Stimulated activated CD8-positive, alpha-beta memory T cell treated with anti-CD3 and anti-CD28 coated beads, Interleukin-12 subunit alpha, Interleukin-12 subunit beta, amount 100 ng/mL, for 24 hours (primary cell): Measurements from ENCODE around the gene SCFD2.
"Not testable (repeated sequence)": the region's sequence is repeated elsewhere in the genome, so short reads cannot be mapped to it uniquely, and the experiment has no call there.

Source experiments
- DNase-seq: peaks from one replicate; pipeline ENCODE4 v3.0.0-alpha.2; 2020; ENCODE audit errors: extremely low read depth

The SCFD2 gene

GRCh38 chr4:53365486-53366300 lies at the start of gene SCFD2:
TSS of gene SCFD2 (minus strand) at chr4:53366061.
- peak; percentile 91 for DNase-seq

GRCh38 chr4:53409479-53409878 lies 43.6 kb upstream of the SCFD2 start:
- DNase-seq, result not testable (repeated sequence)

GRCh38 chr4:53380221-53380620 lies 14.4 kb upstream of the SCFD2 start:
- DNase-seq, result no peak

GRCh38 chr4:53378171-53378482 lies 12.3 kb upstream of the SCFD2 start:
- no peak for DNase-seq

- peak; percentile 90 for DNase-seq
Measured at GRCh38 chr4:53377319-53378170, 11.7 kb upstream of the SCFD2 start, which contains the start of gene FIP1L1. TSS of gene FIP1L1 (plus strand) at chr4:53377641. CDS start at chr4:53377839, 198 bp downstream.

DNA sequence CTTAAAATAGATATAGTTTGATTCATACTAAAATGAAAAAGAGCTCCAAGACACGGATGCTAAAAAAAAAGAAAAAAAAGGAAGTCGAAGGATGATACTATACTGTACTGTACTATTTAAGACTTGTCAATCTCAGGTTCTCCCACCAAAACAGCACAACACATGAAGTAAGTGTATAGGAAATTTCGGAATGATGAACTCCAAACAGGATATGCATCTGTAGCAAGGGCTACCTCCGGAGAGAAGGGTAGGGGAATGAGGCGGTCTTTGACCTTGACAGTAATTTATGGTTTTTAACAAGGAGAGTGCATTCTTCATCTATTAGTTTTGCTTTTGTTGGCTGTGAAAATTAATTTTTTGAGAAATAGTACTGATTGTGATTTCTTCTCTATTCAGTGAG lies 11.0 kb upstream of the SCFD2 start:
- no peak for DNase-seq

DNA sequence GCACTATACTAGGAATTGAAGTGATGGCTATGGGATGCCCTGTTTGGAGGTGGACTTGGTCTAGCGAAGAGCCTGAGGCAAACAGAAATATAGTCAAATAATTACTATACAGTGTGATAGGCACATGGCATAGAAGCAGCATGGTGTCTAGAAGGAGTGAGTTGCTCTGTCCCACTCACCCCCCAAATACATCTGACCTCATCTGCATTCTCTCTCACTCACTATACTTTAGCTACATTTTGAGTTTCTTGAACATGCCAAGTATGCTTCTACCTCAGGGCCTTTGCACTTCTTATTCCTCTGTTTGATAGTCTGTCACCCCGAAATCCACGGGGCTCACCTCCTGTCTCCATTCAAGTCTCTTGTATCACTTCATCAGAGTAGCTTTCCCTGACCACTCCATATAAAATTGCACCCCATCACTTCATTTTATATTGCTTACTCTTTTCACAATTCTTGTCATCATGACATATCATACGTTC lies 9.0 kb upstream of the SCFD2 start:
- no peak for DNase-seq

DNA sequence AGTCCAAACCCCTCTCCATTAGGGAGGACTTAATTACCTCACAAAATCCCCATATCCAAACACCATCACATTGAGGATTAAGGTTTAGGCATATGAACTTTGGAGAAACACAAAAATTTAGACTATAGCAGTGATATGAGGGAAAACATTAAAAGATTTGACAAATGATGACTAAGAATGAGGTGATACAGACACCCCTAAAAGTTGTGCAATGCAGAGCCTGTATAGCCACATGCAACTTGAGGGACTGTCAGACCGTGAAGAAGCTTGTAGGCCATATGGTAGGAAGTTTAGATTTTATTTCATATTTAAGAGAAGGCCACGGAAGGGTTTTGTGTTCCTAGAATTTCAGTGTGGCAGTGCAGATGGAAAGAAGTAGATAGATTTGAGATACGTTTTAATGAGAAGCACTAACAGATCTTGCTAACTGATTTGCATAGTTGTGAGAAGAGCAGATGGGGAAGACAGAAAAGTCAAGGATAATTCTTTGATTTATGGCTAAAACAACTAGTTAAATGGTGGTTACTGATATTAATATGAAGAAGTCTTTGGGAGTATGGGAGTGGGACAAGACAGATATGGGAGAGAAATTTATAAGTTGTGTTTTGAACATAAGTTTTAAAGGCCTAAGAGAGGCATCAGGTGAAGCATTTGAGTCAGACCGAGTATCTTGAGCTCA lies 6.1 kb upstream of the SCFD2 start:
- DNase-seq, result no peak

DNA sequence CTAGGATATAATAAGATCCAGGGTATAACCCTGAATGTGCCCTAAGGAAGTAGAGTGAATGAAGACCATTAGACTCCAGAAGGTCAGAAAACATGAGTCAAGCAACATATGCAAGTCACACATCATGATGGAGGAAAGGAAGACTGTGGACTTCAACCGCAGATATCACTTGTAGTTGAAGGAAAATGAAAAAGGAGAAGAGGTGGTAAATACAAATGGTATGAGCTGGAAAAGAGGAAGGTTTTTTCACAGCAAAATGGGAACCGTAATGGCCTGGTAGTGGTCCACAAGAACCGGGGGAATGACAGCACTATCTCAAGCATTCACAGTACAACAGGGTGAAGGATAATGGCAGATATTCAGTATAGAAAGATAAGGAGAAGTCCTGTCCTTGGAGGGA lies 5.2 kb upstream of the SCFD2 start:
- DNase-seq, result no peak

DNA sequence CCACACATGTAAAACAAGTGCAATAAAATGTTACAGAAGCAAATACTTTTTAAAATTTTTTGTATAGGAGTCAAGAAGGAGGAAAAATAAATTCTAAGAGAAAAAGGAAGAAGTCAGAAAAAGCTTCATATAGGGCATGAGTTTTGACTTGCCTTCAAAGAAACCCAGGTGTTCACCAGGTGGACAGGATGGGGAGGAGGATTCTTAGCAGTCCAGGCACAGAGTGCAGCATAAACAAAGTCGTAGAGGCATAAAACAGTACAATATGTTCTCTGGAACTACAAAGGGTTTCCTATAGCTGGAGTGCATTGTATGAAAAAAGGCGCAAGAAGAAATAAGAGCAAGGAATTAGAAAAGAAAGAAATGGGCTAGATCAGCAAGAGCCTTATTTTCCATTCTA lies 1.9 kb upstream of the SCFD2 start:
- DNase-seq, result no peak

- DNase-seq, result no peak
Measured at GRCh38 chr4:53366301-53366716, 448 bp upstream of the SCFD2 start.

DNA sequence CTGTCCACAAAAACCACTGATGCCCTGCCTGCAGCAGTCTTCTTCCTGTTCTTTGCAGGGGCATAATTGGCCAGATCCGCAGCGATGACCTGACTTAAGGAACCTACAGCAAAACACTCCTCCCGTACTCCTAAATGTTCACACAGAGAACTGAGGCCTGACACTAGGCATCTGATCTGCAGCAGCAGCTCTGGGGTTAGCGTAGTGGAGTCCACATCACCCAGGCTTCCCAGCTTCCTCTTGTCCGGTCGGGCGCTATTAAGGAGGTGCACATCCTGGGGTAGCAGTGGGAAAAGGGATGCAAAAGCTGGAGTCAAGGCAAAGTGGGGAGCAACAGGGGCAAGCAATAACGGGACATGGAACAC lies 758 bp downstream of the SCFD2 start:
- no peak for DNase-seq

DNA sequence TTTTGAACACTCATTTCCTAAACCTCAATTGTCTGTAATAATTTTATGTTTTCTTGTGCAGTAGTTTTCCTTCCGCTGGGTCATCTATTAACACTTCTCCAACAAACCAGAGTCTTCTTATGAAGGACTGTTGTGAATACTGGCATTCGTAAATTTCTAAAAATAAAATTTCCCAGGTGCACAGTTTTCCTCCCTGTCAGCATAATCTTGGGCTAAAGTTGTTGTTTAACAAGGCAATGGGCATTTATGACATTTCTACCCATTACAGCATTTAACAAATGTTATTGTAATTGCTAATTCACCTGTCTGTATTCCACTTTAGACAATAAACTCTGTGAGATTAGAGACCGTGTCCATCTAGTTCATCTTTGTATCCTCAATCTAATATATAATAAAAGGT lies 1.2 kb downstream of the SCFD2 start:
- DNase-seq, result no peak

GRCh38 chr4:53362093-53362492 lies 3.8 kb downstream of the SCFD2 start:
- DNase-seq, result no peak

- no peak for DNase-seq
Measured at GRCh38 chr4:53361451-53361850, 4.4 kb downstream of the SCFD2 start.

GRCh38 chr4:53355930-53356521 lies 9.8 kb downstream of the SCFD2 start:
- DNase-seq, result no peak

- no peak for DNase-seq
Measured at GRCh38 chr4:53354012-53354722, 11.7 kb downstream of the SCFD2 start.

- no peak for DNase-seq
Measured at GRCh38 chr4:53349091-53349491, 16.8 kb downstream of the SCFD2 start.

DNA sequence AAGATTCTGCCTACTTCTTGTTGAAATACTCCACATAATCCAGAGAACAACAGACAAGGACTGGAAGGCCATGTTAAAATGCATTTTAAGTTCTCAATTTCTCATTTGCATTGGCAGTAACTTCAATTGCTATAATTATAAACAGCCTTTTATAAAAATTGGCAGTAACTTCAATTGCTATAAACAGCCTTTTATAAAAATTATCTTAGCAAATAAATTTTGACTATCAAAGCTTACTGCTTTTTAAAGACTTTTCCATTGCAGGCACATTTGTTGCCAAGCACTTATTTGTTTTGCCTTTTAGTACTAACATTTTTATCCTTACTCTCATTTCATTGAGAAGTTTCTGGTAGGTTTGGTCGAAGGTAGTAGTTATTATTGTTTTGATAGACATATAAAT lies 17.8 kb downstream of the SCFD2 start:
- no peak for DNase-seq

DNA sequence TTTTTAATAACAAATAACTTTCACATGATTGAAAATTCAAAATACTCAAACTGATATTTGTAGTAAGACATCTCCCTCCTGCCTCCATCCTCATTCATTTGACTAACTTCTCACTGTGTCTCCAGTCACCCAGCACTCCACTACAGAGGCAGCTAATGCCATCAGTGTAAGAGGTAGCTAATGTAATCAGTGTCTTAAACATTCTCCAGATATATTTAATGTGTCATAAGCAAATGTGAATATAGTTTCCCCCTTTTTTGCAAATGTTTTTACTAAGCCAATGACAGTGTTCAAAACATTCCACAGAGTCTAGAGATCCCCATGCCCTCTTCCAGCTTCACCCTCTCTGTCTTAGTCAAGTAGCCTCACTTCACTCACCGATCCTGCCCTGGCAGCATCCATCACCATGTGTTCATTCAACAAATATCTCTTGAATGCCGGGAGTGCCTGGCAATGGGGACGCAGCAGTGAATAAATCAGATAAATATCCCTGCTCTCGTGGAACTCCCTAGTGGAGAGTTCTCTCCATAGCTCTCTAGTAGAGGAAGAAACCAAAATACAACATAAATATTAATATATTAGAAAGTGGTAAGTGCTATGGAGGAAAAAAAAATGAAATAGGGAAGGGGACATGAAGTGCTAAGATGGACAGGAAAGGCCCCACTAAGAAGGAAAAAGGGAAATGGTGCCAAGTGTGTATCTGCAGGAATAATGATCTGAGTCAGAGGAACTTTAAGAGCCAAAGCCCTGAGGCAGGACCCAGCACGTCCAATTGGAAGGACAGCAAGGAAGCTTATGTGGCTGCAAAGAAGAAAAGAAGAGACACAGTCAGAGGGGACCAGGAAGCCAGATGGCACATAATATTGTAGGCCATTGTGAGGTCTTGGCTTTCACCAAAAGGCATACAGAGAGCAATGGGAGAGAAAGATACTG lies 18.7 kb downstream of the SCFD2 start:
- no peak for DNase-seq
